NCI-H526 (cell line): Measurements from ENCODE around the gene MB21D2.

Experiments used
- DNase-seq, 2 experiments: peaks; one replicate each; lab custom pipeline; 2025; lab: John Stamatoyannopoulos, UW

Gene MB21D2

DNA sequence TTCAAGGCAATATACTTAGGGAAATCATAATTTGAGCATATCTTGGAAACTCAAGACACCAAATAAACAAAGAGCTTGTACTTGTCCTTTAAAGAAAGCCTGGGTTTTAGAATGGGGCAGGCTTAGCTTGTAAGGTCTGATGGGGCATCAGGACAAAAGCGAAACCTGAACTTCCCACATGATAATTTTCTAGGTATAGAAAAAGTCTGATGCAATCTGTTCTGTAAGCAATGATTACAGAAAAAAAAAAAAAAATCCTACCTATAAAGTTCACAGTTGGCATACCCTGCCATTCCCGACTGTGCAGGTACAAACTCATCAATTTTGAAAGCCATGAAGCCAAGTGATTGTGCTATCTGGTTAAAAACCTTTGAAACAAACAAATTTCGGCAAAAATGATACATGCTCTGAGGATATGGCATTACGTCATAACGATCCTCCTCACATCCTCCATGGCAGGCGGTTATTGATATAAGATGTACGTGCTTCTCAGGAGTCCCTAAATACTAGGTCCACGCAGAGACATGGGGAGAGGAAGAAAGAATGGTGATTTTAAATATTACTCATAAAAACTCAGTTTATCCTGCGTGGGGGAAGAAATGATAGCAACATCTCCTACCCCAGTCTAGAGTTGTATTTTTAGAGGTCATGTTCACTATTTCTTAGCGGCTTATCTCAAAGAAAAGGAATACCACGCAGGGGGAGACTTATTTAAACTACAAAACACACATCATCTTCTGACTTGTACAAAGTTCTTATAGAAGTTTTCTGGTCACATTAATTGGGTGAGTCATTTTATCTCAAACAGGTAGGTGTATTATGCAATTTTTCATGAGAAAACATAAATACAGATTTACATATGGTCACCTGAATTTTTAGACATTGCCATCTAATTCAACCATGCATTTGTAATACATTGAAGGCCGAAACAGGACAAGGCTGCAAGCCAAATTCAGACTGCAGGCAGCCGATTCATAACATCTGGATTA, 27.0 kb downstream of the MB21D2 start:
- no peak for DNase-seq

DNA sequence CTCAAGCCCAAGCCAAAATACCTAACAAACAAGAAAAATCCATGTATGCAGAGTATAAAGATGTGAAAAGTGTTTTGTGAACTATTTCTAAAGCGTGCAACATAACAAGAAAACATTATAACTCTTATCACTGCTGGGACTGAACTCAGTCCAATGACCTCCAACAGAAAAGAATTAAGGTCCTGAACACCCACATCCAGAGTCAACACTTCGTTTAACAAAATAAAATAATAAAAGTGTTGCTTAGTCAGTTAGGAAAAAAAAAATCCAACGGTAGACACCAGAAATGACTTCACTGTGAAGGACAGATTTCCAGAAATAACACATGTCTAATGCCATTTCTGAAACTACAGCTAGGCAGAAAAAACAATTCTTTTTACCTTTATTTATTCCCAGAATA, 28.0 kb downstream of the MB21D2 start:
- DNase-seq, result no peak

DNA sequence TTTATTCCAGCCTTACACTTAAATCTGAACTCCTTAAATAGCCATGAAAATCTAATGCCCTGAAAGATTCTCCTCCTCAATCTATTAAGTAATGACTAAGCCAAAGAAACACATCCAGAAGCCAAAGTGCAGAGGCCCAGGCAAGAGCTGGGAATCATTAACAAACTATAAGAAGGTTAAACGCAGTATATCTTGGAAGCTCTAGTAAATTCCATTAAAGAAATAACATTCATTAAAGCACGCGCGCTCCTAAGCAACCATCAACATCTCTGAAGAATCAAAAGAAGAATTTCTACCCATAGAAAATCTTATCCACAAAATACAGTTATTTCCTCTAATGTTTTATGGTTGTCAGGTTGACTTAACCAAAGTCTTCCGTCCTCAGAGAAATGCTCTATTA, 29.5 kb downstream of the MB21D2 start:
- no peak for DNase-seq

DNA sequence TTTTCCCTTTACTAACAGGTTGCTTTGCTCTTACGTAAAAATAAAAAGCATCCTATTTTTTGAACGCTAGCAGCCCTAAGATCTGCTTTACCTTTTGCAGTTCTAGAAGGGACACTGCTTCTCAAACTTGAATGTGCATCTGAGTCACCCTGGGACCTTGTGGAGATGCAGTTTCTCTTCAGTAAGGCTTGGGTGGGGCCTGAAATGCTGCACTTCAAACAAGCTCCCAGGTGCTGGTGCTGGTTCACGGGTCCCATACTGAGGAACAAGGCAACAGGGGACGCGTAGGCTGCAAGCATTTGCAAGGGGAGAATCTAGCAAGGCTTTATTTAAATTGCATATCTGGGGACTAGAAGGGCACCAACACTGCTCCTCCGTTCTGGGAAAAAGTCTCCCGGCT, 30.0 kb downstream of the MB21D2 start:
- DNase-seq, result no peak

DNA sequence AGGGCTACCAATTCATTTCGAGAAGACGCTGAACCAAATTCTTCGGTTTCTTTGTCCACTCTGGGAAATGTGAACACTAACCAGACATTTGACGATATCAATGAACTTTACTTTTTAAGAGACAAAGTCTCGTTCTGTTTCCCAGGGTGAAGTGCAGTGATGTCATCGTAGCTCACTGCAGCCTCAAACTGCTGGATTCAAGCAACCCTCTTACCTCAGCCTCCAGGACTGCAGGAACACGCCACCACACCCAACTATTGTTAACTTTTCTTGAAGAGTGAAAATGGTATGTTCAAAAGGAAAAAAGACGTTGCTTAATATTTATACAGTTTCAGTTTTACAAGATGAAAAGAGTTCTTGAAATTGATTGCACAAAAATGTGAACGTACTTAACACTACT, 30.6 kb downstream of the MB21D2 start:
- DNase-seq, result no peak

DNA sequence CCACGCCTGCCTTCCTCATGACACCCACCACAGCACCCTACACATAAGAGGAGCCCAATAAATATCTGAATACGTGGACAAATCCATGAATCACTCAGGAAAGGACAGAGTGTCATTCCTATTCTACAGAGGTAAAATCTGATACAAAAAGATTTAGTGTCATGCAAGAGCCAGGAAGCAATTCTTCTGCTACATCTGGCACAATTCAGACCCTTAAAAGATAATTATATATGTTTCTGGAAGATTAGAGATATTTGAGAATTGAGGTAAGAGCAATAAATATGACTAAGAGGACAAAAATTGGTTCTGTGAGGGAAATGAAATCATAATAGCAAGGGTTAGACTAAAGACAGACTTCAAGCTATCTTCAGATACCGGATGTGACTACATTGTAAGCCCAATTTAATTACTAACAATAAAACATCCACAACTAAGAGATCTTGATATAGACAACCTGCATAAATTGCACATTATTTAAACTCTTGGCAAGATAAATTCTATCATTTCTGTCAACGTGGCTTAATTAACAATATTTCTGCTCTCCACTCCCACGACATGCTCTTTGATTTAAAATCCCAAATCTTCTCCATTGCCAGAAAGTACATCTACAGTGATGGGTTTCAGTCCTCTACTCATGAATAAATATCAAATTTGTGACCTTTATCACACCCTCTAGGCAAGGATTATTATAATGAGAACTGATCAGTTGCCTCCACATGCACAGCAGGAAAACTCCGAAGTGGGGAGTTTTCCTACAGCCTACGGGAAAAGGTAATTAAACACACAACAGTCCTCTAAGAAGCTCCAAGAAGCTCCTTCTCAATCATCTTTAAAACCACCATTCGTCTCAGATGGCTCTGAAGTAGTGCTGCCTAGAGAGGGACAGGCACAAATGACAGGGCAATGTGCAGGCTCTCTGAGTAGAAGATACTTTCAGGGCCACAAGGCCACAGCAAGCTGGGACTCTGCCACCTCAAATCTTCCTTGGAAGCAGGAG, 32.6 kb downstream of the MB21D2 start:
- no peak for DNase-seq

DNA sequence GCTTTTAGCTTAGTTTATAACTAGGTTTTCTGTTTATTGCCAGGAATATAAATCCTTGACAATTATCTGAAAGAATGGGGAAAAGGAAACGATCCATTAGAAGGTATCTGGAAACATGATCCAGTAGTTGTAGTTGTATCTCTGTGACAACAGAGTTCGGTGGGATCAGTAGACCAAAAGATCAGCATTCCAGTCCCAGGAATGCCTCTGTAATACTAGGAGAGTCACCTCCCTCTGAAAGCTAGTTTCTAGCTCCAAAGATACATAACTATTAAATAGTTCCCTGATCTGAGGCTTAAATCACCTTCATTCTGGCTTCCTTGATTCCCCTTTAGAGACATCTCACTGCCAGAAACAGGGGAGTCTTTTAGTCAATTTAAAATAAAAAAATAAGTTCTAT, 34.1 kb downstream of the MB21D2 start:
- DNase-seq, result no peak

DNA sequence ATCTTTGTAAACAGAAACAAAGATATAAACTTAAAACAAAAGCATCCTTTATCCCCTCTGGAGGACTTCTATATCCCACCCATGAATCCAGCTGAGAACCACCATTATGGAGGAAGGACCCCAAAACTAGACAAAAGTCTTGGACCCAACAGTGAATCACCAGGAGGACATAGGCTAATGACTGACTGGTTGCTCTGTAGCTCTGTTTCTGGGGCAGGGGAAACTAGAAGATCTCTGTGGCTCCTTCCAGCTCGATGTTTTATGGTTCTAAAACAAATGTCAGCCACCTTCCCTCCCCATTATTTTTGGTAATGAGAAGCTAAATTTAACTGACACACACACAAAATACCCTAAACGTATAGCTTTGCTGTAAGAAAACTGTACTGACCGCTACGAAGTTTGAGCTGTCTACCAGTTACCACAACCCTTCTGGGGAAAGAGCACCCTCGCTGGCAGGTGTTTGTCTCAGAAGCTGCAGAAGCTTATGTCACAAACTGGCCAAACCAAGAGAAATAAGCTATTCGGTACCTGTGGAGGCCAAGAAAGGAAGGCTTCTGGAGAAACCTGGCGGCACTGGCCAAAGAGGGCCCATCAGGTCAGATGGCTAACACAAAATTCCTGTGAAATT, 36.4 kb downstream of the MB21D2 start:
- DNase-seq, result no peak

DNA sequence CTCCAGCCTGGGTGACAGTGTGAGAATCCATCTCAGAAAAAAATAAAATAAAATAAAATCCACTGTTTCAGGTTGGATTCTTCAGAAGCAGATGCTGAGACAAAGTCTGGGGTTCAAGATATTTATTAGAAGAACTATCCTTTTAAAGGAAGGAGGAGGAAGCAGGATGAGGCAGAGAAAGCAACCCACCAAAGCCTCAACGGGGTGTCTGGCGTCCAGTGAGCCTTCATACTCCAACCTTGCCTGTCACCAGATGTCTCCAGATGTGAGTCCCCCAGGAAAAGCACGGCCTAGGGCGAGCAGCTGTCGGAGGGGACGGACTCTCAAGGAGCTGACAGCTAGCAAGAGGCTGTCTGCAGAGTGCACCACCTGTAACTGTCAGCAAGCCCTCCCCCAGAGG, 37.3 kb downstream of the MB21D2 start:
- no peak for DNase-seq

DNA sequence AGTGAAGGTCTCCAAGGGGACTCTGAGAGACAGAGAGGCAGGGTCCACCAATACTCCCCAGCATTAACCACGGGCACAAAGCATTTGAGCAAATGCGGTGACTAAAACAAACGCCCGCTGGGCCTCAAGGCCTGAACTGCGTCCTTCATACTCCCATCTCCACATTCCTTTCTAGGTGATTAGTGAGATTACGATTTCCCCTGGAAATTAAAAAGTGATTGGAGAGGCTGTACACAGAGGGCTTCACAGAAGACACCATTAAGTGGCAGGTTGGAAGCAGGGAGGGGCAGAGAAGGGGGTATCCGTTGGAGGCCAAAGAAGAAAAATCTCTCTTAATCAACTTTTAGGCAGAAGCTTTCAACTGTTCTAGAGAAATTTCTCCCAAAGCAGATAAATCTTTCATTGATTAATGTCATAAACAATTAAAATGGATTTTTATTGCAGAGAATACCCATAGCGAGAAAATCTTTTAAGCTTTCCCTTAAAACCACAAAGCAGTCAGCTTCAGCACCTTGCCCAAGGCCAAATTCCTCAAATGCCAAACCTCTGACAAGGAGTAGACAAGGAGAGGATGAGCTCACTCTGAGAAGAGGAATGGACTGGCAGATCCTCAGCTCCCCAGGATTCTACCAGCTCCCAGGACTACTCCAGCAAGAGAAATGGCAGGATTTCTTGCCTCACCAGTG, 38.2 kb downstream of the MB21D2 start:
- DNase-seq, result no peak

DNA sequence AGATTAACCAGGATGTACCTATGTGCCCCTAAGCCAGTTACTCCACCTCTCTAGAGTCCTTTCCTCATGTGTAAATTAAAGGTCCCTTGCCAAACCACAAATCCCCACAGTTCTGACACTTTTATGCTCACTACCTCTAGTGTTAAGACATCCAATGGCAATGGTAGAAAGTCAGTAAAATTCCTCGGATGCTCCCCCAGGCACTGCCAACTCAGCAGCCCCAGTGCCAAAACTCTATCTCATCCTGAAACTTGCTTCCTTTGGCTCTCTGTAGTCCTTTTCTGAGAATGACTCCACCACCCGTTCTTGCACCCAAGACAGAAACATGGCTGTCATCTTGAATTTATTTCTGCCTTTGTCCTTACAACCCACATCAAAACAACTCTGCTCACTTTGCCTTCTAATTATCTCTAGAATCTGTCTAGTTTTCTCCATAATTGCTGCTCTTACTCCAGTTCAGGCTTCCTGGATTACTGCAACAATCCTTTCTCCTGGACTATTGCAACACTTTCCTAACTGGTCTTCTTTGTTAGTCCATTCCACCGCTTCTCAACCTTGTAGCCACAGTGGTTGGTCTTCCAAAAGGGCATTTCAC, 41.6 kb downstream of the MB21D2 start:
- no peak for DNase-seq

DNA sequence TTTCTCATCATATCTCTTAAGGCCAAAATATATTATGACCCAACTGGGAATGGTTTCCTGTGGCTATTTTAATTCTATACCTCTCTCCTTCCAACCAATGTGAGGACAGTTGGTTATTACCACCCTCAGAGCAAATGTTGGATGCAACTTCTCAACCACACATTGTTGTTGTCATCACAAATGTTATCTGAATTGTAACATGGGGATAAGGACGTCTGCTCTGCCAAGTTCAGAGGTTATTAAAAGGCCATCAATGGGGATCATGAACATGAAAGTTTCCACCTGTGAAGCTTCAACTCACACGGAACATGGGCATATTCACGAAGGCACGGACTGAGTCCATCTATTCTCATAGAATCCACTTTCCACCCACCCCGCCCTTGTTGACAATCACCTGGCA, 46.8 kb downstream of the MB21D2 start:
- DNase-seq, result no peak

DNA sequence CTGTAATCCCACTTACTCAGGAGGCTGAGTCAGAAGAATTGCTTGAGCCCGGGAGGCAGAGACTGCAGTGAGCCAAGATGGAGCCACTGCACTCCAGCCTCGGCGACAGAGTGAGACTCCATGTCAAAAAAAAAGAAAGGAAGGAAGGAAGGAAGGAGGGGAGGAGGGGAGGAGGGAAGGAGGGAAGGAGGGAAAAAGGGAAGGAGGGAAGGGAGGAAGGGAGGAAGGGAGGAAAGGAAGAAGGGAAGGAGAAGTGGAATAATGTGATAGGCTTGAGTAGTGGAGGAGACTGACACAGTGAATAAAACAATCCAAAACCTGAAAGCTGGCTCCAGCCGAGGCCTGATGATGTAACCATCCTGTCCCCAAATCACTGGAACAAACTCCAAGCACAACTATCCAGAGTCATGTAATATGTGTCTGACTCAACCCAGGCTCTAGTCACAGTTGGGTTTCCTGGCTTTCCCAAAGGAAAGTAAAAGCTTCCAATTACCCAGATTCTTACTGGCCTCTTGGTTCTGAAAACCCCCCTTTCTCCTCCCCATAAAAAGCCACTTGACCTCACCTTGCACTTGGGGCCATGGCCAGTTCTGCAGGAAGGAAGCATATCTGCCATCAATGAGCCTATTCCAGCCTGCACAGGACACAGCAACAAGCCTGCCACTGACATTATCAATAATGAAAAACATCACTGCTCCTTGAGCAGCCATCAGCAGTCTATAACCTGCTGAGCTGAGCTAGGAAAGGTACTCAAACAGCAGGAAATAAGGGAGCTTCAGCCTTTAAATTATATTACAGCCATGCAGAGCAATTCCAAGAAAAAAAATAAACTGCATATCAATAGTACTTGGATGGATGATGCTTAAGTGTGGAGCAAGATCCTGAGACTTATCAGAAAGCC, 48.3 kb downstream of the MB21D2 start:
- no peak for DNase-seq

DNA sequence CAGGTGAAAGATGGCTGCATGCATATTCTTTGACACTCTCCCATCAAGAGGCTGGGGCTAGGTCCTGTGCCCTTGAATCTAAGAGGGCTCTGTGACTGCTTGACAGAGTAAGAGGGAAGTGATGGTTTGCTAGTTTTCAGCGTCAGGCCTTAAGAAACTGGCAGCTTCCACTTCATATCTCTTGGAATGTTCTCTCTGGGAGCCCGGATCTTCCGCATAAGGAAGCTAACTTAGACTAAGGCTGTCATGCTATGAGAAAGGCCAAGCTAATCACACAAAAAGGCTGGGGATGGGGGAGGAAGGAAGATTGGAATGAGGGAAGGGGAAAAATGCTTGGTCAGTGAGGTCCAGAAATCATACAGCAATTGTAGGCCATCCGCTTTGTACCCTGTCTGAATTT, 50.0 kb downstream of the MB21D2 start:
- DNase-seq, result no peak

DNA sequence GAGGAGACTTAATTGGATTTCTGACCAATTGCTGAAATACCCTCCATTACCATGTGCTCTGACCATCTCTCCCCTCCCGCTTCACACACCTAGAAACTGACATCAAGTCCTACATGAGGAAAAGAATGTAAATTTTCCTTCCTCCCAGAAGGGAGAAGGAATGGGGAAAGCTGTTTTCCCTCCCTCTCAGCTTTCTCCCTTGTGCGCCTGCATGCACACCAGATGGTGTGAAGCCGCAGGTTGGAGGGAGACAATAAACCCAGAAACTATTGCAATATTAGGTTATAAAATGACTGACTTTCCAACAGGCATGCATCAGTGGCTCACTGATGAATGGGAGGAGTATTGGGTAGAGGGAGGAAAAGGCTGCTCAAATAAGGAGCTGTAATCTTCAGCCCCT, 50.9 kb downstream of the MB21D2 start:
- no peak for DNase-seq

DNA sequence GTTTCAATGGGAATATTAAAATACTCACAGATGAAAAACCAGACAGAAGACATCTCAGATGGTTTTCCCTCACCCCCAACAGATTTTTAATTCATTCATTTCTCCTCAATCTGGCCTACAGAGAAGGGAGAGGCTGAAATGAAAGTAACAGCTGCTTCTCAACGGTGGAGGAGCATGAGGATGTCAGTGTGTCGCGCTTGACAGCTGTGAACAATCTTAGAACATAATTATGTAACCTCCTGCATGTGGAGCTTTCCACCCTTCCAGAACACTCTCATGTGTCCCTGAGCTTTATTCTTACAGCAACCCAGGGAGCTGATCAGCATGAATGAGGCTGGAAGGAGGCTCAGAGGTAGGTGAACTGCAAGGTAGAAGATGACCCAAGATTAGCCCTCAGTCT, 52.7 kb downstream of the MB21D2 start:
- DNase-seq, result no peak

DNA sequence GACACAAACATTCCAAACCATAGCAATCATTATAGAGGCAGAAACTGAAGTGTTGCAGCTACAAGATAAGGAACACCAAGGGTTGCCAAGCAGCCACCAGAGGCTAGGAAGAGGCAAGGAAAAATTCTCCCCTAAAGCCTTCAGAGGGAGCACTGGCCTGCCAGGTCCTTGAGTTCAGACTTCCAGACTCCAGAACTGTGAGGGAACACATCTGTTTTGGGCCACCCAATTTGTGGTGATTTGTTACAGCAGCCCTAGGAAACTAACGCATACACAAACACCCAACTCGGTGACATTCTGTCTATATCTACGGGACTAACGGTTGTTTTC, 54.6 kb downstream of the MB21D2 start:
- DNase-seq, result no peak

DNA sequence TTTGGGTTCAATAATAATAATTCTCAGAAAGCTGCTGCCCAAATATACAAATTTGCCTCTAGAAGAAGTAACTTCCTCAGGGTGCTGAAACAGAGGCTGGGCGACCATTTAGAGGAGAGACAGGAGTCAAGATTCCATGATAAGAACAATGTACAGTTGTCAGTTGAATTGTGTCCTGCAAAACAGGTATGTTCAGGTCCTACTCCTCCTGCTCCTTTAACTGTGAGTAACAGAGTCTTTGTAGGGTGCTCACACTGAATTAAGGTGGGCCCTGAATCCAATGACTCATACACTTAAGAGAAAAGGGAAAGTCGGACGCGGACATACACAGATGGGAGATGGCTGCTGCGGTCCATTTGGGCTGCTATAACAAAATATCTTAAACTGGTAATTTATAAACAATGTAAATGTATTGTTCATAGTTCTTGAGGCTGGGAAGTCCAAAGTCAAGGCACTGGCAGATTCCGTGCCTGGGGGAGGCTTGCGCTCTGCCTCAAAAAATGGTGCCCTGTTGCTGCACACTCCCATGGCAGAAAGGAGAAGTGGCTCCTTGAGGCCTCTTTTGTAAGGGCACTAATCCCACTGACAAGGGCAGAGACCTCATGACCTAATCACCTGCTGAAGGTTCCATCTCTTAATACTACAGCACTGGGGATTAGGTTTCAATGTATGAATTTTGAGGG, 55.1 kb downstream of the MB21D2 start:
- no peak for DNase-seq

DNA sequence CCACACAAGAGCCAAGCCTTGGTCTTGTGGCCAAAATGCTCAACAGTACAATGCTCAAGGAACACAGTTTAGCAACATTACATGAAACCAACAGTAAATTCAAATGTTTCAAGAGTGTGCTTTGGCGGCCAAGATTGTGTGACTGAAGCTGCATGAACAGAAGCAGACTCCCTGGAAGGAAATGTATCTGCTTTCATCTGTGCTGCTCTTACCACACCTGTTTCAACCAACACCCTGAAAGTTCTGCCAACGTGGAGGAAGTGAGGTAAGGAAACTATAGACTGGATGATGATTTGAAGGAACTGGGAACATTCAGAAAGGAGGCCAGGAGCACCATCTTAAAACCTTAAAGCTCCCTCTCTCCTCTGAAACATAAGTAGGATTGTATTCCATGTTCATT, 55.7 kb downstream of the MB21D2 start:
- no peak for DNase-seq

DNA sequence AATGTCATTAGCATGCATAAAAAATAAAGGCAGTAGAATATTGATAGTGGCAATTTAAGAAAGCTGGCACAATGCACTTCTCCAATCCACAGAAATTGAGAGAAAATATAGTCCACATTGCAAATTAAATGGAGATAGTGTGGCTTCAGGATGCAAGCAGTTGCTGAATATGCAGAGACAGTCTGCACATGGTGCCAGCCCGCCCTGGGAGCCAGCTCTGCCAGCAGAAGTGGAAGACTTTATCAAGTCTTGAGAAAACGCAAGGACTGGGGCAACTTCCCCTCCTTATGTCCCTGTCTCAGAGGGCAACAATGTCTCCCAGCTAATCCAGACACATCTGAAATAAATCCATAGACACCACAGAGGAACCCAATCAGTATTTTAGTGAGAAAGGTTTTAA, 57.2 kb downstream of the MB21D2 start:
- DNase-seq, result no peak
